Measurements from ENCODE around the gene VSIG10.

- TF ChIP-seq EZH2 (IDR thresholded peaks at IDR 0.05; ENCODE audit: borderline replicate concordance) (no peak), EZH2phosphoT487 (IDR thresholded peaks at IDR 0.05; ENCODE audit: low read depth, severe bottlenecking, unreplicated experiment) (no peak)
Observed at GRCh38 chr12:118125743-118126118, 21.9 kb upstream of the VSIG10 start.
